ENCODE data around the gene IQCH.
"Not testable (repeated sequence)": the region's sequence is repeated elsewhere in the genome, so short reads cannot be mapped to it uniquely, and the experiment has no call there.

The IQCH gene

DNA sequence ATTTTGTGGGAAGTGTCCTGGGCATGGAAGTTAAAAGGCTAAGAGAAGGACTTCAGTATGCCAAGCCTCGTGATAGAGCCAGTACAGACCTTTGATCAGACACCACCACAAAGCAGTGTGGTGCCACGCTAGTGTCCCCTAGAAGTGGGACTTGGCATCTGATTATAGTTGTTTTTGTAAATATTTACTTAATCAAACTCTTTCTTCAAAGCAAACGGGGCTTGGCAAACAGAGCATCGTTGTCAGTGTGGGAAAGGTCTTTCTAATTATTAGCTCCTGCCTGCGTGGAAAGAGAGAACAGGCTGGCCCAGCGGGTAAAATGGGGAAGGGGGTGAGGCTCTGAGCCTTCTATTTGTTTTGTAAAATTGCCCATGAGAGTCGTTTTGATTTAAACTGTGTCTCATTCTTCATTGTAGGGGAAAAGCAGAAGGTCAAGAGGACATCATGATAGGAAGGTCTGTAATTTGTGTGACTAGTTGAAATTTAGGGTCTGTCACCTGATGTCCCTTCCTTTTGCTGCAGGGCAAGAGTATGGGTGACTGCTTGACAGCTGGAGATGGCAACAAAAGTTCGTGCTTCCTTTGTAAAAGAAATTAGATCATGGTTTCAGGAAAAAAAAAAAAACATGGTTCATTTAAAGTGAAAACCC, 105.0 kb downstream of the IQCH start:
- no peak for DNase-seq

DNA sequence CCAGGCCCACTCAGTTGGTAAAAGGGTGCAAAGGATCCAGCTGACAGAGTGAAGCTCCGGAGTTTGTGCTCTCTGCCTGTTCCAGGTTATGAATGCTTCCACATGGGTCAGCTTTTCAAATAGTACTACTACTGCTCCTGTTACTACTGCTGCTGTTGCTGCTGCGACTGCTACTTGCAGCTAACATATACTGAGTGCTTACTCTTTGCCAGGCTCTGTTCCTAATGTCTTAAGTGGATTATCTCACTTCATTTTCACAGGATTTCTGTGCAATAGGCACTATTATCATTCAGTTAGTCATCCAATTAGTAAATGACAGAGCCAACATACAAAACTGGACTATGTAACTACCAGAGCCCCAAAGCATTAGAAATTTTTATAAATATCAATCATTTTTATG, 106.5 kb downstream of the IQCH start:
- no peak for DNase-seq

DNA sequence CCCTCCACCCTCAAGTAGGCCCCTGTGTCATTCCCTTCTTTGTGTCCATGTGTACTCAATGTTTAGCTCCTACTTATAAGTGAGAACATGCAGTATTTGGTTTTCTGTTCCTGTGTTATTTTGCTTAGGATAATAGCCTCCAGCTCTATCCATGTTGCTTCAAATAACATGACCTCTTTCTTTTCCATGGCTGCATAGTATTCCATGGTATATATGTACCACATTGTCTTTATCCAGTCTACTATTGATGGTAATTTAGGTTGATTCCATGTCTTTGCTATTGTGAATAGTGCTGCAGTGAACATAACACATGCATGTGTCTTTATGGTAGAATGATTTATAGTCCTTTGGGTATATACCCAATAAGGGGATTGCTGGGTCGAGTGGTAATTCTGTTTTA, 109.1 kb downstream of the IQCH start:
- DNase-seq: not testable (repeated sequence)

DNA sequence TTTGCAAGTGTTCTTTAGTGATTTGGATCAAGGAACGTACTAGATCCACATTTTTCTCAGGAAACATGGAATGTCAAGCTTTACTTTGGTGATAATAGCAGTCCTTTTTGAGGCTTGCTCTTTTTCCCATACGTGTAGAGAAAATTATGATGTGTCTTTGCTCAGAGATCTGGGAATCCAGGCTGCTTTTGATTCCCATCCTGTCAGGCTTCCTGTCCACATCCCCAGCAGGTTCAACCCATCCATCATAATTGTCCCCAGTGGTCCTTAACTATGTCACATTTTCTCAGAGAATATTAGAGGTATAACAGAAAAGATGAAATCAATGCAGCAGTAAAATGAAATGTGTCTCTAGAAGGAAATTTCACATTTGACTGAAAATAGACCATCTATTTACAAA, 111.4 kb downstream of the IQCH start:
- no peak for DNase-seq

DNA sequence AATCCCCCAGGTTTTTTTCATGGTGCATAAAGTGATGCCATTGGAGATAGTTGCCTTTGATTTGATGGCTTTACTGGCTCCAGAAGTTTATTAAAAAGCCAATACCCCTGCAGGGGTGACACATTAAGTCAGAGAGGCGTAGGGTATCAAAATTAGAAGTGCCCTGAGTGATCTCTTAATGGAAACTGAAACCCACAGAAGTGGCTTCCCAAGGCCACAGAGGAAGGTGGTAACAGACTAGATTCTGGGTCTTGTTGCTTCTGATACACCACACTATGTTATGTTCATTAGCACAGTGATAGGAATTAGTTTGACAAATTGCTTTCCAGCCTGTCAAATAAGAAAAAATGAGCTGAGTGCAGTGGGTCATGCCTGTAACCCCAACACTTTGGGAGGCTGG, 112.3 kb downstream of the IQCH start:
- DNase-seq: no peak

DNA sequence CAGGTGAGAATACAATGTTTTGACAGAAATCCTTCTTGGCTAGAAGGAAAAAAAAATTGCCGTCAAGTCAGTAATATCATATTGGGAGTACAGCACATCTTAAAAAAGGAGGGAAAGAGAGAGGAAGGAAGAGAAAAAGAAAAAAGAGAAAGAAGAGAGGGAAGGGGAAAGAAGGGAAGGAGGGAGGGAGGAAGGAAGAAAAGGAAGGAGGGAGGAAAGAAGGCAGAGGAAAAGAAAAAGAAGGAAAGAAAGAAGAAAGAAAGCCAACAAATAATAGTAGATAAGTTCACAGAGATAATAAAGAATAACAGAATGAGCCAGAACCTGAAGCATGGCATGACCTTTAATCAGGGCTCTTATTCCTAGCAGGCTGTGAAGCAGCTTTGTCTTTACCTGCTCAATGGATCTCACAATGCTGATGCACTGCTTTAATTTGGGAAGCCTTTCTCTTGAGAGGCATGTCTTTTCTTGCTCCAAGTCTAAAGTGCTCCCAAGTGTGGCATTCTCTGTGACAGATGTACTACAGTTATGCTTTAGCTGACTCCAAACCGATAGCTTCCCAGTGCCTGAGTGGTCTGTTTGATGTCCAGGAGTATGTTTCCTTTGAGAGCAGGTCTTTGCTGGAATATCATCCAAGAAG, 114.9 kb downstream of the IQCH start:
- no peak for DNase-seq

DNA sequence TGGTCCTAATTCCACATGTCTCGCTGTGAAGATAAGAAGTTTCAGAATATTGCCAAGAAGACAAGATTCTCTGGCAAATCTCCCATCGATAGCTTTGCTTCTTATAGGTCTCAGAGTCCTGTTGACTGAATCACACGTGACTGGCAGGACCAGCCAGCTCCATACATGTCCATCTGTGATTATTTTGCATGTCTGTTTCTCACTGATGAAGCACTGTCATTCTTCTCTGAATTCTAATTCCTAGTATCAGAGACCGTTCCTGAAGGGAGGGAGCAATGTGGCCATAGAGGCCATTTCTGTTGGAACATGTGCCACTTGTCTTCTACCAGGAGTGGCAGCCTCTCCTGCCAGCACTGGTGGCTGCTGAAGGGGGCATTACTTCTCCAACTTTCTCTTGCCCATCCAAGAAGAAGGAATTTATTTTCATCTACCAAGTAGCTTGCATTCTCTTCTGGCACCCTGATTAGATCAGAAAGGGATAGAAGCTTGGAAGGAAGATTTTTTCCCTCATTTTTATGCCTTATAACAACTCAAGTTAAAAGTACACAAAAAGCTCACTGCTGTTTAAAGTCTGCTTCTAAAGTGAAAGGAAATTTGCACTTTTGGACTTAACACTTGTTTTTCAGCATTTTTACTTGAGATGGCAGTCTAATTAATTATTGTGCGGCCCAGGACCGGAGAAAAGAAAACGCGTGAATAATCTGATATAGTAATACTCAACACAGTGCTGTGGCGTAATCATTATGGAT, 115.8 kb downstream of the IQCH start:
- no peak for DNase-seq

DNA sequence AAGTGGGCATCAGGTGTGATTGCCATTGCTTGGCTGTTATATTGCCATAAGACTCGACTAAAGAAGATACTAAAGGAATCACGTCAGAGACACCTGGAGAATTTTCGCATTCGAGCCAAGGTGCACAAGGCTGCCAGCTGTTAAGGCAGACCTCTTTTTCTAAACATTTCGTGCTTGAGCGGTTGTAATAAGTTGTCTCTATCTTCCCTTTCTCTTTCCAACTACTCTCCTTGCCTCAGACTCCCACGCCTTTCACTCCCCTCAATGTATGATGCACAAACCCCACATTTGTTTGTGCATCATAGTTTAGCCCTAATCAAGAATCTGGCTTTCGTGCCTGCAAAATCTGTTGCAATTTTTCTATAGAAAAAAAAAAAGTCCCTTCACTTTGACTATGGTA, 118.0 kb downstream of the IQCH start:
- no peak for DNase-seq

DNA sequence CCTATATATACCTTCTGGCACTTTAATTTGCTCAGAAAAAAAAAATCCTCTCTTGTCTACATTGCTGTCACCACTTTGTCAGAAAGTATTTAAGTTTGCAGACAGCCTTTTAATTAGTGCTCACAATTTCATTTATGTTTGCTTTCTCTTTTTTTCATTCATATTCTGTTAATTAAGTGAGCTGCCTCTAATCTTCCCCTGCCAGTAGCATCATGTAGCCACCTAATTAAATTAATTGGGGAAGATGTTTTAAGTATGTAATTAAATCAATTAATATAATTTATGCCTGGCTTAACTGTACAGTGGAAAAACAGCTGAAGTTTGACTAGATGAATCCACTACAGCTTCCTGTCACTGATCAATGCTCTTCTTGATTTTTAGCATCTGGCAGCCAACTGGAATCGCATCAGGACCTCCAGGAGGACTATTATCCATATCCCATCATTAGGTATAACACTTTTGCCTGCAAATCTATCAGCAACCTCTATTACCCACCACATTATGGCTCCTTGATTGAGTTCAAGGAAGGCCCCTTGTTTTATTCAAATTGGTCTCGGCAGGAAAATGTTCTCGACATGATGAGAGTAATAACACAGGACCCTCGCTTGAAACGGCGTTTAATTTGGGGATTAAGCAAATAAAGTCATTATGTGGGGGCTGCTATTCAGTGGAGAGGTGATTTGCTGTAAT, 118.5 kb downstream of the IQCH start:
- DNase-seq: no peak

DNA sequence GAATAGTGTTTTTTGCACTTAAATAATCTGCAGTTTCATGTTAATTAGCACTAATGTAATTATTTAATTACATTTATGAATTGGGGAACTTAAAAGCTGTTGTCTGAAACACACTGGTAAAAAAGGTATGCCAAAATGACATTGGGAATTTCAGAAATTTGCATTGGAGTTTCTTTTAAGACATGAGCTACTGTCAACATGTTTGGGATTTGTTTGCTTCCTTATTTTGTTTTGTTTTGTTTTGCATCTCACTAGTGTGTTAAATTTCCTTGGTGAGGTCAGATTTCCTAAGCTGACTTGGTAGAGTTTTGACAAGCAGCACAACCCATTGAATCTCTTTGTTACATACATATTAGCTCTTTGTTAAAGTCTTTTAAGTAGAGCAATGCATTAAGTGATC, 119.4 kb downstream of the IQCH start:
- DNase-seq: no peak

DNA sequence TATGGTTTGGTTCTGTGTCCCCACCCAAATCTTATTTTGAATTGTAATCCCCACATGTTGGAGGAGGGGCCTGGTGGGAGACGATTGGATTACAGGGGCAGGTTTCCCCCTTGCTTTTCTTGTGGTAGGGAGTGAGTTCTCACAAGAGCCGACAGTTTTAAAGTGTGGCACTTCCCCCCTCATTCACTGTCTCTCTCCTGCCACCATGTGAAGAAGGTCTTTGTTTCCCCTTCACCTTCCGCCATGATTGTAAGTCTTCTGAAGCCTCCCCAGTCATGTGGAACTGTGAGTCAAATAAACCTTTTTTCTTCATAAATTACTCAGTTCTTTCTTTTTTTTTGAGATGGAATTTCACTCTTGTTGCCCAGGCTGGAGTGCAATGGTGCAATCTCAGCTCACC, 124.9 kb downstream of the IQCH start:
- no peak for DNase-seq

DNA sequence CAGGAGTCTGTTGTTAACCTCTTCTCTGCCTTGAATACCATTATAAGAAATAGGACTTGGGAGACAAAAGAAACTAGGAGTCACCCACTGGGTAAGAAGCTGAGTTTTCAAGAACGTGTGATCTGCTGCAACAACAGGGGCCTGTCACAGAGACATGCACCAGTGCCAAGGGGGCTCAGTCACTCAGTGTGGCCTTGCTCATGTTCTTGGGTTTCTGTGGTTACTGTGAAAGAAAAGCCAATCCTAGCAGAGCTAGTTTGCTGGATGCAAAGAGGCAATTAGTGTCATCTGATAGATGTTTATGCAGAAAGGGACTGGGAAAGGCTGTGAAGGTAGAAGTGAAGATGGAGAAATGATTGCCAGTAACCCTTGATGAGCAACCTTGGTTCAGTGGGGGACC, 126.3 kb downstream of the IQCH start:
- DNase-seq: no peak

DNA sequence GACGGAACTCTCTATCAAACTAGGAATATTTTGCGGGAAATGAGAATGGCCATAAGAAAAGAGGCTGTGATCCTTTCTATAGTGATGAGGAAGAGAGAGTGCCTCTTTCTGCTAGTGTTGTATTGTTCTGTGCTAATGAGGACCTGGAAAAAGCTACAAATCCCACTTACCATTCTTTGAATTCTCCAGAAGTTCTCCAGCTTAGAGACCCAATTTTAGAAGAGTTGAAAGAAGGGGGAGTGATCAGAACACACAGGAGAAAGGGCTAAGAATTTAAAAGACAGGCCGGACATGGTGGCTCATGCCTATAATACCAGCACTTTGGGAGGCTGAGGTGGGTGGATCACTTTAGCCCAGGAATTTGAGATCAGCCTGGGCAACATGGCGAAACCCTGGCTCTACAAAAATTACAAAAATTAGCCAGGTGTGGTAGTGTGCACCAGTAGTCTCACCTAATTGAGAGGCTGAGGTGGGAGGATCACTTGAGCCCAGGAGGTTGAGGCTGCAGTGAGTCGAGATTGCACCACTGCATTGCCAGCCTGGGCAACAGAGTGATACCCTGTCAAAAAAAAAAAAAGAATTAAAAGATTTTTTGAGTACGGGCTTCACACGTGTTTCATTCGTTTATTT, 126.9 kb downstream of the IQCH start:
- no peak for DNase-seq

DNA sequence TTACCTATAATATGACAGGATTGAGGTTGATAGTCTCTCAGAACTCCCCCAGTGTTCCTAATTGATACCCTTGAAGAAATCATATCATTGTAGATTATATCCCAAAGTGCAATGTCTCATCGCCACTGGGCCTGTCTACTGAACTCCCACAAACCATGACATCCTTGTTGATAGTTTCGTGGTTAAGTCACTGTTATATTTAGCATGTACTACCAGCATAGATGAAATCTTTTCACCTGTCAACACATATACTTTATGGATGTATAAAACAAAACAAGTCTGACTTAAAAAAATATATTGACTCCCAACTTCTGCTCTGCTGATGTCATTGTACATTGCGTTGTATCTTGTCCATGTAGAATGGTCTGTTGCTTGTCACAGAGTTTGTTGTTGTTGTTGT, 128.1 kb downstream of the IQCH start:
- DNase-seq: no peak

DNA sequence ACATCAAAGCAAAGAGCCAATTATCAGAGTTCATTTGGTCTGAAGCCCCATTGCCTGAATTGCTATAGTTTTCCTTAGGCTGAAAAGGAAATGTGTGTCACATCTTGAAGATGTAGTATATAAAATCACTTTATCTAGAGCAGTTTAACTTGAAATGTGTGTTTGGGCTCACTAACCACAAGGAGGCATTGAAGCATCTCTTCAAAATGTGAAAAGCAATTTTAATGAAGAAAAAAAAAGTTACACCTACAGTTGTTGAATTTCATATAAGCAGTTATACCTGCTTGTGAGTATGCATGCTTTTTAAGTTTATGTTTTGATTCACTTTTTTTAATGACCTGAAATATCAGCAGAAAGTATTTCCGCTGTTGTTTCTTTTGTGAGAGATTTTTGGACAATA, 129.3 kb downstream of the IQCH start:
- no peak for DNase-seq

DNA sequence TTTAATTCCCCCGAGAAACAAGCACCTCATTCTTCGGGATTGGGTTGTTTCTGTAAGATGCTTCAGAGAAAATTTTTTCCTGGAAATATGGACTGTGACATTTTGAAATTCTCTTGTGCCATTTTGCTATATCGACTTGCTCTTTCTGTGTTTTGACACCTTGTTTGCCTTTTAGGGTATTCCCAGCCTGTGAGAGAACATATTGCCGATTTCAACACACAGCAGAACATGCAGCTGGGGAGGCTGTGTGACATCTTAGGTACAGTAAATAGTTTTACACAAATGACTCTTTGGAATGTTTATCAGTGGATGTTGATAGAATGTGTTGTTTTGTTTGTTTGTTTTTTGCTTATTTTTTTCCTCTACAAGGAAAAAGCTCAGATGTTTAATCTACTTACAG, 130.2 kb downstream of the IQCH start:
- no peak for DNase-seq

DNA sequence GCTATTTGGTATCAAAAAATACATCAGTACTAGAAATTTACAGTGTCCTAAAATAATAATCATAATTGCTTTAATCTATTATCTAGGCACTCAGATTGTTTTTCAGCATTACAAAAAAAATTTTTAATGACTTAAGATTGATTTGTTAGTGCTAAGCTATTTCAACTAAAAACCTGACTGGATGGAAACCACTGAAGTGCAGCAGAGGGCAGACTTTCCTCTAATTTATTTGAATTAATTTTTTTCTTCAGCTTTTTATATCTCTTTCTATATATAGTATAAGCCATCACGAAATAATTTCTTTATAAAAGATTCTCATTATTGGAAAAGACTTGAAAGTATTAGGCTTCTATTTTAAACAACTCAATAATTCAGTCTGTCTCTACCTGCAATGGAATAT, 131.4 kb downstream of the IQCH start:
- DNase-seq: no peak

DNA sequence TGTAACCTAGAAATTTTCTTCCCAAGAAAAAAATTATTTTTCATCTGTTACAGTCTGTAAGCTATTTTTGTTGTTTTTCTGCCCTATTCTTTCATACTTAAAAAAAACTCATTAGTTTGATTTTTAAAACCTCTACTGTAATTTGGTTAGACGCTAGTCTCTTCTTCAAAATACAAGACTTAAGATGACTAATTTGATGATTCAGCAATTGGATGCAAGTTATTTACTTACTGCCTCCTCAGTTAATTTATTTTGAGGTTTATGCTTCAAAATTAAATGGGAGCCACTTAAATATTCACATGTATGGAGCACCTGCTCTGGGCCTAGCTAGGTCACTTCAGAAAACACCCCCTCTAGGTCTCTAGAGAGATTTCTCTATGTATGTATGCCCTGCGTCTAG, 132.4 kb downstream of the IQCH start:
- no peak for DNase-seq

DNA sequence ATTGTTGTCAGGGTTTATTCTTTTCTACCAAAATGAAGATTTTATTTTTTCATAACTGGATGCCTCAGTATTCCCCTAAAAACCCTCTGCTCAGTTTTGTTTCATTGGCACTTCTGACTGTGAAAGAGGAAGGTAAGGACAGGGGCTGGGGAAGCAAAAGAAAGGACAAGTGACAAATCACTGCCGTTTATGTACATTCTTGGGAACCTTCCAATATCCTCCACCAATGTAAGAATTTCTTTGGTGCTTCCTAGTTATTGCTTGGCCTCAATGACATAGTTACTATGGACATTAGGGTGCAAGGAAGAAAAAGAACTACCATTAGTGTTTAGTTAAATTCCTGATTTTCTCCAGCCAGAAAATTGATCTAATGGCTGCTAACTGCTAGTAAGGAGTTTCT, 135.4 kb downstream of the IQCH start:
- DNase-seq: no peak

DNA sequence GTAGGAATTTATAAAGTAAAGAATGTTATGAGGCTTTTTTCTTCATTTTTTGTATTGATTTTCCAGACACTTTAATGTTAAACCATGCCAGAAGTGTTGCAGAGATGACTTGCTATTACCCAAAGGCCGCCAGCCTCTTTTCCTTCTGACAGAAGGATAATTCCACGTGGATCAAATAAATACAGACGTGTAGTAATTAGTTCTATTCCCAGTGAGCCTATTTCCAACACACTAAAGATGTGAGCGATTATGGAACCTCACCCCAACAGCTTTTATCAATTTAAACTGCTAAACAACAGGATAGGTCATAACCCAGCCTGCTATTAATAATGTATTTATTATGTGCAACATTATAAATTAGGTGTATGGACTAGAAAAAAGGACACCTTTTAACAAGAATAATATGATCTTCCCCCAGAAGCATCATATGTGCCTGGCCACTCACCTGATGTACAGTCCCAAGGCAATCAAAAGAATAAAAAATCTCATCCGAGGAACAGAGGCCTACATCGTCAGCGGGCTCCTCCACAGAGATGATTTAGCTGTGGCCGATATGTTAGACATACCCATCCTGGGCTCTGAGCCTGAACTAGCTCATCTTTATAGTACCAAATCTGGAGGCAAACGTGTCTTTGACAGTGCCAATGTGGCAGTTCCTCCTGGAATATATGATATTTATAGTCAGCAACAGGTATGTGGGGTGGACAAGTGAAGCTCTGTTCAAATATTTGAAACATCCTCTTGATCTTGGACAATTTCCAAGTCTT, 140.5 kb downstream of the IQCH start:
- DNase-seq: no peak

DNA sequence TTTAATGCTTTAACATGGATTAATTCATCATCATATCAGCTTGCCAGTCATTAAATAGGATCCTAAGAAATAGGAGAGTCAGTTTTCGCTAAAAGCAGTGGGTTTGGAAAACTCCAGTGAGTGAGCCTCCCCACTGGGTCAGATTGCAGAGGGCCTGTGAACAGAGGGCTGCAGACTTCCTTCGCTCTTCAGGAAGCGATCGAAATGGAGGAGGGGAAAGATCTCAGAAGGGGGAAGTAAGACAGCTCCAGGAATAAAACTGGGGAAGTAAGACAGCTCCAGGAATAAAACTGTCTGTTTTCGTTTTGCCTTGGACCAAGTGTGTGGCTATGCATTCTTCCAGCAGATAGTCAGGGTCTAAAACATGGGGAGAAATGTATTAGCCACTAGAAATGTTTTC, 141.5 kb downstream of the IQCH start:
- peak; percentile 39 for DNase-seq

DNA sequence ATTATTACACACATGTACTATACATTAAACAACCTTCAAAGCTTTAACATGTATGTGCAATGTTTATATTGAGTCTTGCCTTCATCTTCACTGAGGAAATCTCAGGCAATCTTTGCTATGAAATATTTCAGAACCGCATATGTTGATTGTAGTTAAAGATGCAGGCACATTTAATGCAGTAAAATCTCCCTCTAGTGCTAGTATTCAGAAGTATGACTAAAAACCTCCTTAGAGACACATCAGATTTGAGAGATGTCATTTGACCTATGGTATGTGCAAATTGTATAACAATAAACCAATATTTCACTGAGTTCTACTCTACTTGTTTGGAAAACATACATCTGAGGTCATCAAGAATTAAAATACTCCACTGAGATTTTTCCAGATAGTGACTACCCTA, 142.6 kb downstream of the IQCH start:
- DNase-seq: no peak

DNA sequence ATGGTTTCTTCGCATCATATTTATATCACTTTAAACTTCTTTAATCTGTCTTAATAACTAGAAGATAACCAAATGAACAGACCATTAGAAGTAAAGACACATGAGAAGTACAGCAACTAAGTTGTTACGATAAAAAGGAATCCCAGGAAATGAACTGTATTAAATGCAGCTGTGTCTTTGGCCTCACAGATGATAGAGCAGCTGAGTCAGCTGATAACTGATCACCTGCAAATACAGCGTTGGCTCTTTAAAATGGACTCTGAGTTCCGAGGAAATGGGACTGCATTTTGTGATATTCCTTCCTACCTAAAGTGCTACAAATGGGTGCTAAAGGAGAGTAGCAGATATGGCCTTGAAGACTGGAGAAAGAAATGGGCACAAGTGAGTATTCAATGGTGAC, 145.3 kb downstream of the IQCH start:
- DNase-seq: no peak
